Measurements from ENCODE around the gene SLC5A4. TPM values are rescaled to one million over a fixed set of nuclear protein-coding genes. Genes with fewer than 3 reads are reported as not detected.

The SLC5A4 gene
- total RNA-seq, 1 experiment from 2014 or later, result not detected

DNA sequence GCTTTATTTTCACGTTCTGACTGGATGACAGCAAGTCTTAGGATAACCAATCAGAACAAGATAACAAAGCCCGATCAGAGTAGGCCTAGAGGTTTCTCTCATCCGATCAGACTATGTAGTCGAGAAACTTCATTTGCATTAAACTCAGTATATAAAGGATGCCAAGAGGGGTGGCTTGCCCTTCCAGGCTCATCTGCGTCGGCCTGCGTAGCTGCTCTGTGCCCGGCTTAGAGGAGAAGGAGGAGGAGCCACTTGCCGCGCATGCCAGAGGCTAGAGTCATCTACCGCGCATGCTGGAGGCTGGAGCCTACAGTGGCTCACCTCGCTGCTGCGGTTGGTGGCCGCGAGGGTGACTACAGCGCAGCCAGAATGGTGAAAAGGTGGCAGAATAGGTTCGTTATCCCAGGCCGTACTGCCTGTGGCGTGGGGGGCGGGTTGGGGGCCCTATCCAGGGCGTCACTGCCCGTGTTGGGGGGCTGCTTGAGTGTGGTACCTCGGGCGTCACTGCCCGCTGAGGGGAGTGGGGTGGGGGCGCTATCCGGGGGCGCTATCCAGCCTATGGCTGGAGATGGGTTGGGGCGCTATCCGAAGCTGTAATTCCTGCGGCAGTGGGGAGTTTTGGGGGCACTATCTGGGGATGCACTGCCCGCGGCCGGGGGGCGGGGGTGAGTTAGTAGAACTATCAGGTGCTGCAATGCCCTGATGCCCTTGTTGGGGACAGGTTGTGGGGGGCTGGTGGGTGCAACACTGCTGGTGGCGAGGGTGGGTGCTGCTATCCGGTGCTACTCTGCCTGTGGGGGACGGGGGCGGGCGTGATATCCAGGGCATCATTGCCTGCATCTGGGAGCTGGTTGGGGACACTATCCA, 50.1 kb downstream of the SLC5A4 start, which contains the start of gene RFPL2:
TSS of gene RFPL2 (minus strand) at position 218 of the 867 bp plus-strand sequence. CDS start 2,622 bp downstream, outside the sequence.
- no peaks in the 10 kb centered on the region for H3K4me1 ChIP-seq (replicated peaks; ENCODE audit: insufficient read depth)
- H2AFZ ChIP-seq, result no peak within 1 kb of the TSS
- no peaks in the 10 kb centered on the region for H3K9me2 ChIP-seq (ENCODE audit: insufficient read depth)
- POLR2A ChIA-PET (ENCODE audit: unreplicated experiment), result no interaction called here
- H3F3A ChIP-seq (ENCODE audit: insufficient read depth, low read depth), result no peaks in the 10 kb centered on the region
- no peaks in the 10 kb centered on the region for H3K36me3 ChIP-seq (ENCODE audit: low read depth)
- BruUV-seq (replicated peaks), result no TSS peak
- H3K27ac ChIP-seq, result no peak within 1 kb of the TSS
- no peak within 1 kb of the TSS for H3K4me3 ChIP-seq
- no peak for DNase-seq
- peaks cover 9% of the 10 kb centered on the region; the same call in 1 of the 2 replicates for H3K27me3 ChIP-seq (ENCODE audit: insufficient read depth, low read depth)
- TF ChIP-seq, protein P1, sequence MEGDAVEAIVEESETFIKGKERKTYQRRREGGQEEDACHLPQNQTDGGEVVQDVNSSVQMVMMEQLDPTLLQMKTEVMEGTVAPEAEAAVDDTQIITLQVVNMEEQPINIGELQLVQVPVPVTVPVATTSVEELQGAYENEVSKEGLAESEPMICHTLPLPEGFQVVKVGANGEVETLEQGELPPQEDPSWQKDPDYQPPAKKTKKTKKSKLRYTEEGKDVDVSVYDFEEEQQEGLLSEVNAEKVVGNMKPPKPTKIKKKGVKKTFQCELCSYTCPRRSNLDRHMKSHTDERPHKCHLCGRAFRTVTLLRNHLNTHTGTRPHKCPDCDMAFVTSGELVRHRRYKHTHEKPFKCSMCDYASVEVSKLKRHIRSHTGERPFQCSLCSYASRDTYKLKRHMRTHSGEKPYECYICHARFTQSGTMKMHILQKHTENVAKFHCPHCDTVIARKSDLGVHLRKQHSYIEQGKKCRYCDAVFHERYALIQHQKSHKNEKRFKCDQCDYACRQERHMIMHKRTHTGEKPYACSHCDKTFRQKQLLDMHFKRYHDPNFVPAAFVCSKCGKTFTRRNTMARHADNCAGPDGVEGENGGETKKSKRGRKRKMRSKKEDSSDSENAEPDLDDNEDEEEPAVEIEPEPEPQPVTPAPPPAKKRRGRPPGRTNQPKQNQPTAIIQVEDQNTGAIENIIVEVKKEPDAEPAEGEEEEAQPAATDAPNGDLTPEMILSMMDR (conservative IDR thresholded peaks at IDR 0.05), result no peak
- no peak for TF ChIP-seq EZH2 (IDR thresholded peaks at IDR 0.05; ENCODE audit: low read depth)
- H3K9me3 ChIP-seq (ENCODE audit: insufficient read depth, low read depth), result no peaks in the 10 kb centered on the region
- no peak within 1 kb of the TSS for H3K4me2 ChIP-seq
- intact Hi-C loops (cut with micrococcal nuclease; ENCODE audit: unreplicated experiment), result loop anchor here (10.0 kb wide), 1 partner anchor 270 kb away; the partner anchor contains the start of gene FBXO7
- no peaks in the 10 kb centered on the region for H3K79me2 ChIP-seq (ENCODE audit: low read depth)
- CTCF ChIA-PET, result interaction anchor here (0.7 kb wide), 1 partner anchor 24 kb away, joined by 3 read pairs; no protein-coding TSS in a partner anchor
- no peaks in the 10 kb centered on the region for H4K20me1 ChIP-seq (ENCODE audit: insufficient read depth)

DNA sequence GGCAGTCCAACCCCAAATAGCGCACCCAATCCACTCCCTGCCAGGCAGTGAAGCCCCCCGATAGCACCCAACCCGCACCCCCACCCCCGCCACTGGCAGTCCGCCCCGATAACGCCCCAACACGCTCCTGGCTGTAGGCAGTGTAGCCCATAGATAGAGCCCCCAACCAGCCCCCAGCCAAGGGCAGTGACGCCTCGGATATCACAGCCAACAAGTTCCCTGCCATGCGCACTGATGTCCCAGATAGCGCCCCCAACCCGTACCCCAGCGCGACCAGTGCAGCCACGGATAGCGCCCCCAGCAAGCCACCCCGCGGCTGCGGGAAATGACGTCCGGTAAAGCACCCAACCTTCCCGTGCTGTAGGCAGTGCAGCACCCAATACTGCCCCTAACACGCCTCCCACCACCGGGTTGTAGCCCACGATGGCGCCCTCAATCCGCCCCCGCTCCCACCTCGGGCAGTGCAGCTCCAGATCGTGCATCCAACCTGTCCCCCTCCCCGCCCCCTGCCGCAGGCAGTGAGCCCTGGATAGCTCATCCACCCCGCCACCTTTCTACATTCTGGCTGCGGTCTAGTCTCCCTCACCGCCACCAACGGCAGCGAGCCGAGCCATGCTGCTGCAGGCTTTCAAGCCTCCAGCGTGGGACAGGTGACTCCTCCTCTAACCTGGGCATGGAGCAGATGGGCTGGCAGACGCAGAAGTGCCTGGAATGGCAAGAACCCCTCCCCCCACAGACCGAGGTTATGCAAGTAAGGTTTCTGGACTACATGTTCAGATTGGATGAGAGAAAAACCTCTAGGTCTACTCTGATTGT, 50.9 kb downstream of the SLC5A4 start:
- intact Hi-C loops (cut with micrococcal nuclease; ENCODE audit: unreplicated experiment), result loop anchor here (10.0 kb wide), 1 partner anchor 271 kb away; the partner anchor contains the start of gene FBXO7
- no peak for DNase-seq
- Histone ChIP-seq H3K27me3 (ENCODE audit: insufficient read depth, low read depth) (peaks cover 8% of the 10 kb centered on the region; the same call in 1 of the 2 replicates), H3K9me2 (ENCODE audit: insufficient read depth) (no peaks in the 10 kb centered on the region), H2AFZ (no peak overlapping the region), H3K4me1 (replicated peaks; ENCODE audit: insufficient read depth) (no peaks in the 10 kb centered on the region), H3F3A (ENCODE audit: insufficient read depth, low read depth) (no peaks in the 10 kb centered on the region), H4K20me1 (ENCODE audit: insufficient read depth) (no peaks in the 10 kb centered on the region), H3K36me3 (ENCODE audit: low read depth) (no peaks in the 10 kb centered on the region), H3K79me2 (ENCODE audit: low read depth) (no peaks in the 10 kb centered on the region), H3K9me3 (ENCODE audit: insufficient read depth, low read depth) (no peaks in the 10 kb centered on the region), H3K4me2 (no peak overlapping the region), H3K4me3 (no peak overlapping the region), H3K27ac (no peak overlapping the region)
- TF ChIP-seq, protein P1 (conservative IDR thresholded peaks at IDR 0.05), result no peak
- no peak for TF ChIP-seq EZH2 (IDR thresholded peaks at IDR 0.05; ENCODE audit: low read depth)
- no TSS peak for BruUV-seq (replicated peaks)
- ChIA-PET CTCF (no interaction called here), POLR2A (ENCODE audit: unreplicated experiment) (no interaction called here)
